IPS DF 6.9 (cell line): Measurements from ENCODE around the gene NR4A1.
"Not testable (repeated sequence)": the region's sequence is repeated elsewhere in the genome, so short reads cannot be mapped to it uniquely, and the experiment has no call there.

ENCODE experiments used
- DNase-seq: peaks from one replicate; pipeline ENCODE4 v3.0.0-alpha.2; 2013; ENCODE audit warnings: low read depth, low spot score
- H3K27ac ChIP-seq: one replicate; pipeline ENCODE4 v1.5.1; 2013; ENCODE audit warnings: low read length, control low read depth
- H3K27me3 ChIP-seq: 2 replicates; pipeline ENCODE4 v1.6.1; 2013; ENCODE audit warnings: mild to moderate bottlenecking, low read length; ENCODE audit not compliant: control insufficient read depth, insufficient read depth
- H3K36me3 ChIP-seq: 2 replicates; pipeline ENCODE4 v1.6.1; 2013; ENCODE audit warnings: low read length; ENCODE audit not compliant: control insufficient read depth, insufficient read depth
- H3K4me1 ChIP-seq: 2 replicates; pipeline ENCODE4 v1.6.1; 2013; ENCODE audit warnings: low read length; ENCODE audit not compliant: control insufficient read depth, insufficient read depth
- H3K4me3 ChIP-seq: 2 replicates; pipeline ENCODE4 v1.5.1; 2013; ENCODE audit warnings: mild to moderate bottlenecking, low read length
- H3K9me3 ChIP-seq: 2 replicates; pipeline ENCODE4 v1.6.1; 2013; ENCODE audit warnings: low read length, inconsistent platforms; ENCODE audit not compliant: control insufficient read depth, insufficient read depth
- WGBS: extraction: QIAGEN DNeasy Blood & Tissue Kit; methylation state at CpG from one replicate; pipeline ENCODE4 v1.1.7; 2013; ENCODE audit warnings: mixed read lengths, missing lambda C conversion rate; ENCODE audit not compliant: insufficient read length, insufficient coverage; 5-methylcytosine and 5-hydroxymethylcytosine counted together

Gene NR4A1

GRCh38 chr12:52087961-52088820 lies 36.9 kb downstream of the NR4A1 start:
- WGBS, result no CpG with 5 or more reads among the region's 20 CpGs
- DNase-seq, result no peak
- no peaks in the 10 kb centered on the region for H3K27me3 ChIP-seq
- no peak overlapping the region for H3K27ac ChIP-seq
- H3K36me3 ChIP-seq, result no peaks in the 10 kb centered on the region
- H3K4me1 ChIP-seq, result no peaks in the 10 kb centered on the region
- H3K4me3 ChIP-seq, result no peak overlapping the region
- H3K9me3 ChIP-seq, result no peaks in the 10 kb centered on the region

GRCh38 chr12:52089491-52089890 lies 38.2 kb downstream of the NR4A1 start:
- Histone ChIP-seq H3K9me3 (no peaks in the 10 kb centered on the region), H3K27ac (no peak overlapping the region), H3K4me3 (no peak overlapping the region), H3K4me1 (no peaks in the 10 kb centered on the region), H3K36me3 (no peaks in the 10 kb centered on the region), H3K27me3 (no peaks in the 10 kb centered on the region)
- no CpG with 5 or more reads among the region's 11 CpGs for WGBS
- DNase-seq, result no peak

- no peaks in the 10 kb centered on the region for H3K36me3 ChIP-seq
- no peaks in the 10 kb centered on the region for H3K4me1 ChIP-seq
- no peaks in the 10 kb centered on the region for H3K9me3 ChIP-seq
- H3K27me3 ChIP-seq, result no peaks in the 10 kb centered on the region
- no CpG with 5 or more reads among the region's 10 CpGs for WGBS
- H3K27ac ChIP-seq, result no peak overlapping the region
- DNase-seq, result no peak
- H3K4me3 ChIP-seq, result no peak overlapping the region
Measured at GRCh38 chr12:52090291-52090690, 39.0 kb downstream of the NR4A1 start.

GRCh38 chr12:52091061-52091460 lies 39.8 kb downstream of the NR4A1 start:
- no peaks in the 10 kb centered on the region for H3K4me1 ChIP-seq
- no peak for DNase-seq
- no peaks in the 10 kb centered on the region for H3K9me3 ChIP-seq
- no CpG with 5 or more reads among the region's 3 CpGs for WGBS
- H3K4me3 ChIP-seq, result no peak overlapping the region
- H3K36me3 ChIP-seq, result no peaks in the 10 kb centered on the region
- H3K27ac ChIP-seq, result no peak overlapping the region
- H3K27me3 ChIP-seq, result no peaks in the 10 kb centered on the region

DNA sequence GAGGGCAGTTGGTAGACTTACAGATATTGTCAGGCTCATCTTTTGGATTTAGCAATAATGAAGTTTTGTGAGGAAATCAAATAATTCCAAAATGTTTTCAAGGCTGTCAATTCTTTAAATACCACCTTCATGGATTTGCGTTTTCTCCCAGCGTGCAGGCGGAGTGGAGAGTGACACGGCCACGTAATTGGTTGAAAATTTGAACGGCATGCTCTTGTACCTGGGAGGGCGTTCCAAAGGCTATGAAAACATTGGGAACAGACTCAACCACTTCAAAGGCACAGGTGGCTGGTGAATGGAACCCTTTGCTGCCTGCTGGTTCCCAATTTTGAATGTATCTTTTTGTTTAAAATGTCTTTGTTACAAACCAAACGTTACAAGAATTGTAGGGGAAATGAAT lies 40.6 kb downstream of the NR4A1 start:
- H3K4me3 ChIP-seq, result no peak overlapping the region
- H3K4me1 ChIP-seq, result no peaks in the 10 kb centered on the region
- no peaks in the 10 kb centered on the region for H3K27me3 ChIP-seq
- WGBS, result no CpG with 5 or more reads among the region's 8 CpGs
- DNase-seq, result no peak
- no peaks in the 10 kb centered on the region for H3K9me3 ChIP-seq
- no peaks in the 10 kb centered on the region for H3K36me3 ChIP-seq
- H3K27ac ChIP-seq, result no peak overlapping the region

DNA sequence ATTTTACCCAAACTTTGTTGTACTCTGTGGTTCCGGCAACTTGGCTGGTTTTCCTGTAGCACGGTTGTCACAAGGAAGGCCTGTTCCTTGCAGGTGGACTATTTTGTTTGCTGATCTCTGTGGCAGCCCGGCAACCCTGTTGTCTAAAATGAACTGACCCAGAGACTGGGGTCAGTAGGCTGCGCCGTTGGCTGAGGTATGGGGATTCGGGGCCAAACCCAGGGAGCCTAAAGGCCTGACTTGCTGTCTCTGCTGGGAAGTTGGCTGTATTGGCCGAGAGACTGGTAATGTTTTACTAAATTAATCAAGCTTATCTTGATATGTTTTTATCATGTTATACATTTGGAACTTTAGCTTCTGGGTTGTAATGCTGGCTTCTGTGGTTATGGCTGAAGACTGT lies 42.1 kb downstream of the NR4A1 start:
- WGBS, result no CpG with 5 or more reads among the region's 7 CpGs
- no peak overlapping the region for H3K27ac ChIP-seq
- H3K27me3 ChIP-seq, result no peaks in the 10 kb centered on the region
- no peaks in the 10 kb centered on the region for H3K9me3 ChIP-seq
- no peaks in the 10 kb centered on the region for H3K36me3 ChIP-seq
- H3K4me3 ChIP-seq, result no peak overlapping the region
- DNase-seq, result no peak
- H3K4me1 ChIP-seq, result no peaks in the 10 kb centered on the region

GRCh38 chr12:52096332-52097044 lies 45.2 kb downstream of the NR4A1 start:
- Histone ChIP-seq H3K4me3 (no peak overlapping the region), H3K4me1 (no peaks in the 10 kb centered on the region), H3K27me3 (no peaks in the 10 kb centered on the region), H3K9me3 (no peaks in the 10 kb centered on the region), H3K36me3 (no peaks in the 10 kb centered on the region), H3K27ac (no peak overlapping the region)
- WGBS, result 100% methylated on average over 1 of the region's 15 CpGs
- DNase-seq, result no peak

GRCh38 chr12:52097045-52097666 lies 45.9 kb downstream of the NR4A1 start:
- Histone ChIP-seq H3K27me3 (no peaks in the 10 kb centered on the region), H3K4me1 (no peaks in the 10 kb centered on the region), H3K9me3 (no peaks in the 10 kb centered on the region), H3K4me3 (no peak overlapping the region), H3K36me3 (no peaks in the 10 kb centered on the region), H3K27ac (no peak overlapping the region)
- no CpG with 5 or more reads among the region's 21 CpGs for WGBS
- DNase-seq, result no peak

GRCh38 chr12:52104431-52105089 lies 53.3 kb downstream of the NR4A1 start:
- H3K27me3 ChIP-seq, H3K27ac ChIP-seq, H3K4me3 ChIP-seq, H3K36me3 ChIP-seq, H3K9me3 ChIP-seq, DNase-seq, H3K4me1 ChIP-seq: not testable (repeated sequence)
- no CpG with 5 or more reads among the region's 10 CpGs for WGBS
